Suprapubic skin (tissue), 4 donors: ENCODE measurements around the gene RLN3. TPM values are rescaled to one million over a fixed set of nuclear protein-coding genes. Genes with fewer than 3 reads are reported as not detected.

Experiments used
- DNase-seq, 2 donors: peaks; one replicate each; pipeline ENCODE4 v3.0.0-alpha.2; 2019; ENCODE audit warnings: low spot score in 2 of 2
- H3K27ac ChIP-seq: fragments of 200-600 bp; sonication (generic); one replicate; pipeline ENCODE4 v1.5.1; 2019
- H3K27me3 ChIP-seq: fragments of 200-600 bp; sonication (generic); one replicate; pipeline ENCODE4 v1.5.1; 2019
- H3K36me3 ChIP-seq: fragments of 200-600 bp; sonication (generic); one replicate; pipeline ENCODE4 v1.5.1; 2019
- H3K4me1 ChIP-seq: fragments of 200-600 bp; sonication (generic); one replicate; pipeline ENCODE4 v1.5.1; 2019
- H3K4me3 ChIP-seq: fragments of 200-600 bp; sonication (generic); one replicate; pipeline ENCODE4 v1.5.1; 2019; ENCODE audit warnings: mild to moderate bottlenecking
- H3K9me3 ChIP-seq: fragments of 200-600 bp; sonication (generic); one replicate; pipeline ENCODE4 v1.5.1; 2019
- EP300 ChIP-seq: sonication (generic); formaldehyde crosslinking; IDR thresholded peaks from one replicate; pipeline ENCODE4 v1.6.1; 2017; ENCODE audit warnings: antibody characterized with exemption
- POLR2A ChIP-seq, 2 donors: fragments of 450-650 bp; IDR thresholded peaks; one replicate each; pipeline ENCODE4 v1.6.1; 2017; ENCODE audit warnings: antibody characterized with exemption in 2 of 2, mild to moderate bottlenecking in 2 of 2, moderate library complexity in 2 of 2
- POLR2AphosphoS5 ChIP-seq, 3 donors: sonication (generic); formaldehyde crosslinking; IDR thresholded peaks; one replicate each; pipeline ENCODE4 v1.6.1; 2017; ENCODE audit warnings: antibody characterized with exemption in 3 of 3
- WGBS: methylation state at CpG from one replicate; pipeline ENCODE4 v1.1.5; 2018; 5-methylcytosine and 5-hydroxymethylcytosine counted together
- total RNA-seq, 4 donors: library from RNA; depleted of rRNA; stranded (reverse); fragments of >200 nt; gene quantifications; one replicate each; pipeline ENCODE4 v1.1.0, GENCODE V29; 2016
- TF ChIP-seq, protein P1 (sequence below), 2 donors: fragments of 200-600 bp in 1 of 2; fragments of 450-650 bp in 1 of 2; sonication (generic) in 1 of 2; IDR thresholded peaks; one replicate each; pipeline ENCODE4 v1.5.1; 2016 to 2019; ENCODE audit warnings: antibody characterized with exemption in 2 of 2, mild to moderate bottlenecking in 1 of 2, moderate library complexity in 1 of 2

RLN3 gene
- total RNA-seq, 4 donors from 2014 or later, result not detected

DNA sequence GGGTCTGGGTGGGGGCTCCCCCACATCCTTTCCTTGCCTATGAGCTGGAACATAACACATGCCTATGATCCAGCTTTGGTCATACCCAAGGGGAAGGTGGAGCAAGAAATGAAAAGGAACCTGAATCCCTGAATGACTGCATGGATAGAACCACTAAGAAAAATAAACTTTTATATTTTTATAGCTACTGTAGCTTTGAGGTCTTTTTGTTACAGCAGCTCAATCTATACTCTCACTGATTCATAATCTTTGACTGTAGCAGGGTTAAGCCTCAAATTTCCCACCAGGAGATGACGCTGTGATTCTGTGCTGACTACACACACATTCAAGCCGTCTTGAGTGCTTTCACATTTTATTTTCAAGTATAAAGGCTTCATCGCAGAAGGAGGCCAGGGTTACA lies 25.1 kb downstream of the RLN3 start:
- DNase-seq, result no peak
- H3K9me3 ChIP-seq, result no peaks in the 10 kb centered on the region
- H3K4me1 ChIP-seq, result peaks cover 11% of the 10 kb centered on the region
- H3K36me3 ChIP-seq, result no peaks in the 10 kb centered on the region
- H3K4me3 ChIP-seq, result no peak overlapping the region
- no peak overlapping the region for H3K27ac ChIP-seq
- no peaks in the 10 kb centered on the region for H3K27me3 ChIP-seq
- no peak for TF ChIP-seq EP300
- TF ChIP-seq, protein P1, sequence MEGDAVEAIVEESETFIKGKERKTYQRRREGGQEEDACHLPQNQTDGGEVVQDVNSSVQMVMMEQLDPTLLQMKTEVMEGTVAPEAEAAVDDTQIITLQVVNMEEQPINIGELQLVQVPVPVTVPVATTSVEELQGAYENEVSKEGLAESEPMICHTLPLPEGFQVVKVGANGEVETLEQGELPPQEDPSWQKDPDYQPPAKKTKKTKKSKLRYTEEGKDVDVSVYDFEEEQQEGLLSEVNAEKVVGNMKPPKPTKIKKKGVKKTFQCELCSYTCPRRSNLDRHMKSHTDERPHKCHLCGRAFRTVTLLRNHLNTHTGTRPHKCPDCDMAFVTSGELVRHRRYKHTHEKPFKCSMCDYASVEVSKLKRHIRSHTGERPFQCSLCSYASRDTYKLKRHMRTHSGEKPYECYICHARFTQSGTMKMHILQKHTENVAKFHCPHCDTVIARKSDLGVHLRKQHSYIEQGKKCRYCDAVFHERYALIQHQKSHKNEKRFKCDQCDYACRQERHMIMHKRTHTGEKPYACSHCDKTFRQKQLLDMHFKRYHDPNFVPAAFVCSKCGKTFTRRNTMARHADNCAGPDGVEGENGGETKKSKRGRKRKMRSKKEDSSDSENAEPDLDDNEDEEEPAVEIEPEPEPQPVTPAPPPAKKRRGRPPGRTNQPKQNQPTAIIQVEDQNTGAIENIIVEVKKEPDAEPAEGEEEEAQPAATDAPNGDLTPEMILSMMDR (IDR thresholded peaks at IDR 0.05), result no peak
- TF ChIP-seq POLR2A (IDR thresholded peaks at IDR 0.05), result no peak
- no peak for TF ChIP-seq POLR2AphosphoS5 (IDR thresholded peaks at IDR 0.05)
- 91% methylated on average over 3 of the region's 3 CpGs for WGBS

- WGBS, result 73% methylated on average over 5 of the region's 11 CpGs
- Histone ChIP-seq H3K27me3 (peaks cover 4% of the 10 kb centered on the region), H3K27ac (no peak overlapping the region), H3K4me3 (no peak overlapping the region), H3K9me3 (no peaks in the 10 kb centered on the region), H3K36me3 (no peaks in the 10 kb centered on the region), H3K4me1 (peaks cover 15% of the 10 kb centered on the region)
- TF ChIP-seq POLR2A (IDR thresholded peaks at IDR 0.05) (no peak), POLR2AphosphoS5 (IDR thresholded peaks at IDR 0.05) (no peak), EP300 (no peak)
- TF ChIP-seq, protein P1 (IDR thresholded peaks at IDR 0.05), result no peak
- no peak for DNase-seq
These were observed 25.6 kb downstream of the RLN3 start for GRCh38 chr19:14053500-14053899.

GRCh38 chr19:14054099-14054498 lies 26.2 kb downstream of the RLN3 start:
- Histone ChIP-seq H3K36me3 (no peaks in the 10 kb centered on the region), H3K27ac (no peak overlapping the region), H3K9me3 (no peaks in the 10 kb centered on the region), H3K27me3 (peaks cover 10% of the 10 kb centered on the region), H3K4me1 (peaks cover 15% of the 10 kb centered on the region), H3K4me3 (no peak overlapping the region)
- no peak for TF ChIP-seq EP300
- no peak for TF ChIP-seq POLR2AphosphoS5 (IDR thresholded peaks at IDR 0.05)
- TF ChIP-seq, protein P1 (IDR thresholded peaks at IDR 0.05), result no peak
- TF ChIP-seq POLR2A (IDR thresholded peaks at IDR 0.05), result no peak
- DNase-seq, result no peak
- WGBS, result 86% methylated on average over 6 of the region's 6 CpGs

DNA sequence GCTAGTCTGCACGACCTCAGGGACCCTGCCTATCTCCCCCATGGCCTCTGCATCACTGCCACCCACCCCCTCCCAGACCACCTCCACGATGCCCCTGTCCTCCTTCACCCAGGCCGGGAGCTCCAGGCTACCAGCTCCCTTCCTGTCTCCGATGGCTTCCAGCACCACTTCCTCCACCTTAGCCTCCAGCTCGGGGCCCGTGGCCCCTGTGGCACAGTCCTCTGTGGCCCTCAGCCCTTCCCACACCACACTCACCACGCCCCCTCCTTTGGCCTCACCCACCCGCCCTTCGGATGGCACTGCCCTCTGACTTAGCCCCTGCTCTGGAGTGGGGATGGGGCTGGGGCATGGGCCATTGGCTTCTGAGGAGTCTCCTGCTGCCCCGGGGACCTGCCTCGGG lies 26.8 kb downstream of the RLN3 start:
- no peak overlapping the region for H3K27ac ChIP-seq
- no peaks in the 10 kb centered on the region for H3K36me3 ChIP-seq
- no peak overlapping the region for H3K4me3 ChIP-seq
- H3K27me3 ChIP-seq, result peaks cover 16% of the 10 kb centered on the region
- no peaks in the 10 kb centered on the region for H3K9me3 ChIP-seq
- 69% methylated on average over 11 of the region's 11 CpGs for WGBS
- TF ChIP-seq POLR2AphosphoS5 (IDR thresholded peaks at IDR 0.05), result no peak
- no peak for TF ChIP-seq EP300
- TF ChIP-seq, protein P1 (IDR thresholded peaks at IDR 0.05), result no peak
- TF ChIP-seq POLR2A (IDR thresholded peaks at IDR 0.05), result no peak
- peaks cover 15% of the 10 kb centered on the region for H3K4me1 ChIP-seq
- DNase-seq, result no peak

- Histone ChIP-seq H3K9me3 (no peaks in the 10 kb centered on the region), H3K27ac (no peak overlapping the region), H3K27me3 (peaks cover 23% of the 10 kb centered on the region), H3K36me3 (no peaks in the 10 kb centered on the region), H3K4me3 (no peak overlapping the region), H3K4me1 (peaks cover 15% of the 10 kb centered on the region)
- no peak for DNase-seq
- no peak for TF ChIP-seq EP300
- TF ChIP-seq POLR2A (IDR thresholded peaks at IDR 0.05), result no peak
- TF ChIP-seq, protein P1 (IDR thresholded peaks at IDR 0.05), result no peak
- TF ChIP-seq POLR2AphosphoS5 (IDR thresholded peaks at IDR 0.05), result no peak
- 78% methylated on average over 3 of the region's 3 CpGs for WGBS
These were observed 27.4 kb downstream of the RLN3 start for GRCh38 chr19:14055396-14055795.
